ENCODE measurements around the gene RMC1.

Gene RMC1

DNA sequence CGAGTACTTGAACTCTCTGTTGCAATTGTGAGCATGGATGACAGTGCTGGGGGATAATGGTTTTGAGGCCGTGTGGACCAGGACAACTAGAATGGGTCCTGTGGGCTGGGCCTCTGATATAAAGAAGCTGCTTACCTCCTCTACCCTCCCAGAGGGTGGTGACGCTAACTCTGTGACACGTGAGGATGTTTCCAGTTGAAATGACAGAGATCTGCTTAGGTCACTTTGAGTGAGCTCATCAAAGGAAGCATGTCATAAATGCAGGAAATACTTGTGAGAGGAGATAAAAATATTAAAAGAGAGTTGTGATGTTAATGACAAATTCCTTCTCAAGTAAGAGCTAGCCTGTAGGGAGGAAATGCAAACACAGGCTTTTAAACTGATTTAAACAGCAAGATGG lies 16.4 kb downstream of the RMC1 start:
- no CpG with 5 or more reads among the region's 4 CpGs for WGBS (ENCODE audit: insufficient coverage, insufficient read length)
- DNase-seq (ENCODE audit: low read depth, low spot score): no peak
- H3K27ac ChIP-seq (ENCODE audit: low read length): no peak overlapping the region
- H3K9me3 ChIP-seq (ENCODE audit: control insufficient read depth, insufficient read depth, low read length): no peaks in the 10 kb centered on the region
- no peaks in the 10 kb centered on the region for H3K27me3 ChIP-seq (ENCODE audit: control insufficient read depth, insufficient read depth, low read length)
- no peak overlapping the region for H3K4me3 ChIP-seq (ENCODE audit: low read length)
- peaks cover 14% of the 10 kb centered on the region for H3K36me3 ChIP-seq (ENCODE audit: control insufficient read depth, insufficient read depth, low read length)
- H3K4me1 ChIP-seq (ENCODE audit: control insufficient read depth, insufficient read depth, low read length): 0 out of 2 replicates have a peak, but pooled peaks cover 1% of the 10 kb centered on the region

GRCh38 chr18:23521271-23521670 lies 18.0 kb downstream of the RMC1 start:
- no peak for DNase-seq (ENCODE audit: low read depth, low spot score)
- H3K27me3 ChIP-seq (ENCODE audit: control insufficient read depth, insufficient read depth, low read length): no peaks in the 10 kb centered on the region
- H3K27ac ChIP-seq (ENCODE audit: low read length): no peak overlapping the region
- H3K4me1 ChIP-seq (ENCODE audit: control insufficient read depth, insufficient read depth, low read length): 0 out of 2 replicates have a peak, but pooled peaks cover 1% of the 10 kb centered on the region
- WGBS (ENCODE audit: insufficient coverage, insufficient read length): no CpG with 5 or more reads among the region's 7 CpGs
- H3K36me3 ChIP-seq (ENCODE audit: control insufficient read depth, insufficient read depth, low read length): peaks cover 14% of the 10 kb centered on the region
- no peaks in the 10 kb centered on the region for H3K9me3 ChIP-seq (ENCODE audit: control insufficient read depth, insufficient read depth, low read length)
- no peak overlapping the region for H3K4me3 ChIP-seq (ENCODE audit: low read length)

DNA sequence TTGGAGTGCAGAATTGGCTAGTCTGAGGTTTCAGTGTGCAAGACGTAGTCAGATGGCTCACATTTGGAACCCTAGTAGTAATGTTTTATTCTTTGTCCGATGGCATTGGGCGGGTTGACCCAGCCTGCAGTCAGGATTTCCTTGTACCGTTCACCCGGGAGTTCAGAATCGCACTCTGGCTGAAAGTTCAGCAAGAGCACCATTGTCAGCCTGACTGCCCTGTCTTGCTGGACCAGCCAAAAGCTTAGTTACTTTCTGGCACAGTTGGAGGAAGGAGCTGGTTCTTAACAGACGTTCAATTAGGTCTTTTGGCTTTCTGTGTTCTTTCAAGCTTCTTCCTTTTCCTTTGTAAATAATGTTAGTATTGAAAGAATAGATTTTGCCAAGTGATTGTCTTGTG lies 18.6 kb downstream of the RMC1 start:
- no peak overlapping the region for H3K27ac ChIP-seq (ENCODE audit: low read length)
- DNase-seq (ENCODE audit: low read depth, low spot score): no peak
- no peaks in the 10 kb centered on the region for H3K9me3 ChIP-seq (ENCODE audit: control insufficient read depth, insufficient read depth, low read length)
- H3K4me3 ChIP-seq (ENCODE audit: low read length): no peak overlapping the region
- no peaks in the 10 kb centered on the region for H3K27me3 ChIP-seq (ENCODE audit: control insufficient read depth, insufficient read depth, low read length)
- peaks cover 14% of the 10 kb centered on the region for H3K36me3 ChIP-seq (ENCODE audit: control insufficient read depth, insufficient read depth, low read length)
- H3K4me1 ChIP-seq (ENCODE audit: control insufficient read depth, insufficient read depth, low read length): 0 out of 2 replicates have a peak, but pooled peaks cover 1% of the 10 kb centered on the region
- WGBS (ENCODE audit: insufficient coverage, insufficient read length): no CpG with 5 or more reads among the region's 7 CpGs

DNA sequence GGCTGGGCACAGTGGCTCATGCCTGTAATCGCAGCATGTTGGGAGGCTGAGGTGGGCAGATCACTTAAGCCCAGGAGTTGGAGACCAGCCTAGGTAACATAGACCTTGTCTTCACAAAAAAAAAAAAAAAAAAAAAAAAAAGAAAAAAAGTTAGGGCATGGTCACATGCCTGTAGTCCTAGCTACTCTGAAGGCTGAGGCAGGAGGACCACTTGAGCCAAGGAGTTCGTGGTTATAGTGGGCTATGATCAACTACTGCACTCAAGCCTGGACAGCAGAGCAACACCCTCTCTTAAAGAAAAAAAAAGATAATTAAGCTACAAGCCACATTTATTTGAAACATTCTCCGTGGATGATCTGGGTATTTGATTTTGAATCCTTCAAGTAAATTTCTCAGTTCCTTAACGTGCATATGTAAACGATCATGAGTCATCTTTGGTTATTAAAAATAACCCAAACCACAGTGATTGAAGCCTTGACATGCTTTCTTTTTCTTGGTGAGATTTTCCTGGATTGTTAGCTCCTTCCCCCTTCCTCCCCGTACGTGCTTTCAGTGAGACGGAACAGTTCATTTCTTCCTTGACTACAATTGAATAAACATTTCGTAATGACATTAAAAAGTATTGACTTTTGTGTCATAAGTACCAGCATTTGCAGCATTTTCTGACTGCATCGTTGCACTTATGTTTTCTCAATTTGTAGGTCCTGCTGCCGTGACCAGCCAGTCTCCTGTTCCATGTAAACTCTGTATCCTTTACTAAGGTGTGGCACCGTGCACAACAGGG lies 20.3 kb downstream of the RMC1 start:
- Histone ChIP-seq H3K36me3 (ENCODE audit: control insufficient read depth, insufficient read depth, low read length) (peaks cover 14% of the 10 kb centered on the region), H3K4me1 (ENCODE audit: control insufficient read depth, insufficient read depth, low read length) (0 out of 2 replicates have a peak, but pooled peaks cover 1% of the 10 kb centered on the region), H3K9me3 (ENCODE audit: control insufficient read depth, insufficient read depth, low read length) (no peaks in the 10 kb centered on the region), H3K27ac (ENCODE audit: low read length) (no peak overlapping the region), H3K4me3 (ENCODE audit: low read length) (no peak overlapping the region), H3K27me3 (ENCODE audit: control insufficient read depth, insufficient read depth, low read length) (no peaks in the 10 kb centered on the region)
- no peak for DNase-seq (ENCODE audit: low read depth, low spot score)
- no CpG with 5 or more reads among the region's 12 CpGs for WGBS (ENCODE audit: insufficient coverage, insufficient read length)

- H3K9me3 ChIP-seq (ENCODE audit: control insufficient read depth, insufficient read depth, low read length): no peaks in the 10 kb centered on the region
- no peak overlapping the region for H3K4me3 ChIP-seq (ENCODE audit: low read length)
- DNase-seq (ENCODE audit: low read depth, low spot score): no peak
- H3K27me3 ChIP-seq (ENCODE audit: control insufficient read depth, insufficient read depth, low read length): no peaks in the 10 kb centered on the region
- no CpG with 5 or more reads among the region's 14 CpGs for WGBS (ENCODE audit: insufficient coverage, insufficient read length)
- H3K36me3 ChIP-seq (ENCODE audit: control insufficient read depth, insufficient read depth, low read length): peaks cover 12% of the 10 kb centered on the region
- no peak overlapping the region for H3K27ac ChIP-seq (ENCODE audit: low read length)
- 0 out of 2 replicates have a peak, but pooled peaks cover 1% of the 10 kb centered on the region for H3K4me1 ChIP-seq (ENCODE audit: control insufficient read depth, insufficient read depth, low read length)
Measured at GRCh38 chr18:23524213-23524707, 20.9 kb downstream of the RMC1 start.

GRCh38 chr18:23526501-23527063 lies 23.3 kb downstream of the RMC1 start:
- Histone ChIP-seq H3K27ac (ENCODE audit: low read length) (no peak overlapping the region), H3K9me3 (ENCODE audit: control insufficient read depth, insufficient read depth, low read length) (no peaks in the 10 kb centered on the region), H3K36me3 (ENCODE audit: control insufficient read depth, insufficient read depth, low read length) (peaks cover 18% of the 10 kb centered on the region), H3K27me3 (ENCODE audit: control insufficient read depth, insufficient read depth, low read length) (no peaks in the 10 kb centered on the region), H3K4me3 (ENCODE audit: low read length) (no peak overlapping the region), H3K4me1 (ENCODE audit: control insufficient read depth, insufficient read depth, low read length) (0 out of 2 replicates have a peak, but pooled peaks cover 1% of the 10 kb centered on the region)
- WGBS (ENCODE audit: insufficient coverage, insufficient read length): no CpG with 5 or more reads among the region's 5 CpGs
- DNase-seq (ENCODE audit: low read depth, low spot score): no peak

DNA sequence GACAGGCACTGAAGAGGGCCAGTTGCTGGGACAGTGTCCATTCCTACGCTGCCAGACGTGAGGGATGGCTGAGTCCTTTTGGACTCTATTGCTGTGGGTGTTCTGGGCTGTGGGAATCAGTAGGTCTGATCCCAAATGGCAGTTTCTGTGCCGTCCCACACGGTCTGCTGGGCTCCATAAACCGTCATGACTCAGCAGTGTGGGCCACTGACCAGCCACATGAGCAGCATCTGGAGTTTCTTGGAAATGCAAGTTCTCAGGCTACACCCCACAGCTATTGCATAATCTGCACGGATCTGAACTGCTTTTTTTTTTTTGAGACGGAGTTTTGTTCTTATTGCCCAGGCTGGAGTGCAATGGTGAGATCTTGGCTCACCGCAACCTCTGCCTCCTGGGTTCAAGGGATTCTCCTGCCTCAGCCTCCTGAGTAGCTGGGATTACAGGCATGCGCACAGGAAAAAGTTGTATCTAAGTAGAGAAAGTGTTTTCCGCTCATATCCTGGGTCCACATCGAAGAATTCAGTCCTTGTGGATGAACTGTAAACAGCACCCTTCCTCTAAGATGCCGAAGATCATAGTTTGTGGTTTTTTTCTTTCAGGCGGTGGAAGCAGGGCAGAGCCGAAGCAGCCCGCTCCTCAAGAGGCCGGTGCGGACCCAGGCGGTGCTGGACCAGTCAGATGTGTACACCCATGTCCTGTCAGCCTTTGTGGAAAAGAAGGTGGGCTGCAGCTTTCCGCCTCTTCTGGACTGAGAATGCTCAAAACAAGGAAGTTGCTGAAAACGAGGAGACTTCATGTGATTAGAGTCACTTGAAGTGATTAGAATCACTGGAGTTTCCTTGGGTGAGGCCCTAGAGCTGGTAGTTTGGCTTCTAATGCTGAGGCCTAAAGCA lies 25.5 kb downstream of the RMC1 start:
- Histone ChIP-seq H3K27ac (ENCODE audit: low read length) (no peak overlapping the region), H3K27me3 (ENCODE audit: control insufficient read depth, insufficient read depth, low read length) (no peaks in the 10 kb centered on the region), H3K9me3 (ENCODE audit: control insufficient read depth, insufficient read depth, low read length) (no peaks in the 10 kb centered on the region), H3K4me3 (ENCODE audit: low read length) (no peak overlapping the region), H3K4me1 (ENCODE audit: control insufficient read depth, insufficient read depth, low read length) (no peaks in the 10 kb centered on the region), H3K36me3 (ENCODE audit: control insufficient read depth, insufficient read depth, low read length) (peaks cover 19% of the 10 kb centered on the region)
- no peak for DNase-seq (ENCODE audit: low read depth, low spot score)
- no CpG with 5 or more reads among the region's 20 CpGs for WGBS (ENCODE audit: insufficient coverage, insufficient read length)

DNA sequence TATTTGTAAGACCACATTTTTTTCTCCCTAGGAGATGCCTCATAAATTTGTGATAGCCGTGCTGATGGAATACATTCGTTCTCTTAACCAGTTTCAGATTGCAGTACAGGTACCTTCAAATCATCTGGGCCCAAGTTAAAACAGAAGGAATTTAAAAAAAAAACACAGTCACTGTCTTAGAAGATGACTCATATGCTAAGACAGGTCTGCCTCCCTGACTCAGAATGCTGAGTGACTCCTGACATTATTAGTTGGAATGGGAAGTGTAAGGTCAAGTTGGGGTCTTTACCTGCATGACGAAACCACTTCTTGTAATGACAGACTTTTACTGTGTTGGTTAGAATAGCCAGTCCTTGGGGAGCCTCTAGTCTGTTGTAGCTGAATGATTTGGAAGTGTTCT lies 26.3 kb downstream of the RMC1 start:
- Histone ChIP-seq H3K27me3 (ENCODE audit: control insufficient read depth, insufficient read depth, low read length) (no peaks in the 10 kb centered on the region), H3K4me3 (ENCODE audit: low read length) (no peak overlapping the region), H3K27ac (ENCODE audit: low read length) (no peak overlapping the region), H3K9me3 (ENCODE audit: control insufficient read depth, insufficient read depth, low read length) (no peaks in the 10 kb centered on the region), H3K4me1 (ENCODE audit: control insufficient read depth, insufficient read depth, low read length) (no peaks in the 10 kb centered on the region), H3K36me3 (ENCODE audit: control insufficient read depth, insufficient read depth, low read length) (peaks cover 21% of the 10 kb centered on the region; the same call in 1 of the 2 replicates)
- DNase-seq (ENCODE audit: low read depth, low spot score): no peak
- no CpG with 5 or more reads among the region's 3 CpGs for WGBS (ENCODE audit: insufficient coverage, insufficient read length)

GRCh38 chr18:23530195-23530594 lies 26.9 kb downstream of the RMC1 start:
- Histone ChIP-seq H3K4me1 (ENCODE audit: control insufficient read depth, insufficient read depth, low read length) (no peaks in the 10 kb centered on the region), H3K27ac (ENCODE audit: low read length) (no peak overlapping the region), H3K36me3 (ENCODE audit: control insufficient read depth, insufficient read depth, low read length) (peaks cover 26% of the 10 kb centered on the region; the same call in 1 of the 2 replicates), H3K4me3 (ENCODE audit: low read length) (no peak overlapping the region), H3K27me3 (ENCODE audit: control insufficient read depth, insufficient read depth, low read length) (no peaks in the 10 kb centered on the region), H3K9me3 (ENCODE audit: control insufficient read depth, insufficient read depth, low read length) (no peaks in the 10 kb centered on the region)
- no CpG with 5 or more reads among the region's 7 CpGs for WGBS (ENCODE audit: insufficient coverage, insufficient read length)
- no peak for DNase-seq (ENCODE audit: low read depth, low spot score)

DNA sequence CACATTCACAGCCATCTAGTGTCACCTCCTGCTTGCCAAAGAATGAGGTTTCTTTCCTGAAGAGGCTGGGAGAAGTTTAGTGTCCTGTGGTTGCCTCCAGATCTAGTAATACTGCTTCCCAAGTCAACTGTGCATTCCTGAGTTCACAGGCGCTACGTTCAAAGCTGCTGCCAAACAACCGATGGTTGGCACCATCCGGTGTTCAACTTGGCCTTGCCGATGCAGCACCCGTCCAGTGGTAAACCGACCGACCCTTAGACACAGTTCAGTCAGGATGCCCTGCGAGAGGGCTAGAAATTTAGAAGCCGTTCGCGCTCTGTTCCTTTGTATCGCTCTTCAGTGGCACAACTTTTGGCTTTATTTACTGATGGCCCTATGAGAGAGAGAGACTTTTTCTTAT lies 28.6 kb downstream of the RMC1 start:
- H3K27me3 ChIP-seq (ENCODE audit: control insufficient read depth, insufficient read depth, low read length): no peaks in the 10 kb centered on the region

More for the DNA sequence above, 28.6 kb downstream of the RMC1 start:
- no peak for DNase-seq (ENCODE audit: low read depth, low spot score)
- H3K27ac ChIP-seq (ENCODE audit: low read length): no peak overlapping the region
- no peaks in the 10 kb centered on the region for H3K4me1 ChIP-seq (ENCODE audit: control insufficient read depth, insufficient read depth, low read length)
- WGBS (ENCODE audit: insufficient coverage, insufficient read length): no CpG with 5 or more reads among the region's 13 CpGs
- no peaks in the 10 kb centered on the region for H3K9me3 ChIP-seq (ENCODE audit: control insufficient read depth, insufficient read depth, low read length)
- no peak overlapping the region for H3K4me3 ChIP-seq (ENCODE audit: low read length)
- peaks cover 38% of the 10 kb centered on the region; the same call in 1 of the 2 replicates for H3K36me3 ChIP-seq (ENCODE audit: control insufficient read depth, insufficient read depth, low read length)

All from iPS DF 6.9 (cell line).